ENCODE measurements around the gene PRIM2. TPM values are rescaled to one million over a fixed set of nuclear protein-coding genes. Genes with fewer than 3 reads are reported as not detected.
"Not testable (repeated sequence)": the region's sequence is repeated elsewhere in the genome, so short reads cannot be mapped to it uniquely, and the experiment has no call there.

PRIM2 gene
- total and polyA plus RNA-seq, 2 of the 8 experiments (the other 6 are each of a cell fraction or from before 2014, with no cell fraction given), result 20.8 to 46.8 TPM

DNA sequence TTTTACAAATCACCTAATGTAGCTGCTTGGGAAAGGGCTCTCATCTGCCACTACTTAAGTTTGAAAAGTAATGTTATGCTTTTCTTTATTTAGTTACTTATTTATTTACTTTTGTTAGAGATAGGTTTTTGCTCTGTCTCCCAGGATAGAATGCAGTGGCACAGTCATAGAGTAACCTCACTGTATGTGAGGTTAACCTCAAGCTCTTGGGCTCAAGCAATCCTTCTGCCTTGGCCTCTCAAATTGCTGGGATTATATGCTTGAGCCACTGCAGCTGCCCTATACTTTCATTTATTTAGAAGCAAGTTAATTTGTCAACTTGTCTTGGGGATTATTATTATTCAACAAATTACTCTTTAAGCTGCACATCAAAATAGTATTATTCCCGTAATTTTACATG is 255.4 kb downstream of the PRIM2 start:
- H4K91ac ChIP-seq (replicated peaks; ENCODE audit: insufficient read length, low read length); H3K23me2 ChIP-seq (ENCODE audit: low read depth, low read length); H3K79me2 ChIP-seq (ENCODE audit: control insufficient read depth in 1 of 2, insufficient read depth in 2 of 2, low read length in 2 of 2); H4K20me1 ChIP-seq (replicated peaks in 1 of 2; ENCODE audit: control insufficient read depth in 1 of 2, insufficient read depth in 2 of 2, low read length in 2 of 2); H3K79me1 ChIP-seq (ENCODE audit: low read depth, low read length); H3K9ac ChIP-seq (replicated peaks in 1 of 4; ENCODE audit: extremely low read depth in 1 of 4, low read depth in 3 of 4, low read length in 3 of 4); DNase-seq (ENCODE audit: low read depth in 1 of 2, low spot score in 2 of 2); H3K27ac ChIP-seq (ENCODE audit: low read depth, low read length); H2AK5ac ChIP-seq (ENCODE audit: low read depth, low read length); H3K18ac ChIP-seq (ENCODE audit: extremely low read depth, low read length); H3K4ac ChIP-seq (replicated peaks; ENCODE audit: insufficient read length, low read depth, low read length); H3K36me3 ChIP-seq (ENCODE audit: control insufficient read depth in 2 of 4, insufficient read depth in 4 of 4, low read length in 3 of 4); H2BK120ac ChIP-seq (replicated peaks; ENCODE audit: low read depth, low read length); H3K27me3 ChIP-seq (replicated peaks in 1 of 4; ENCODE audit: control insufficient read depth in 3 of 4, extremely low read depth in 1 of 4, insufficient read depth in 3 of 4, low read length in 3 of 4); CTCF ChIA-PET (ENCODE audit: partially characterized antibody); H3K14ac ChIP-seq (ENCODE audit: insufficient read length); H4K8ac ChIP-seq (ENCODE audit: extremely low read depth, insufficient read depth, low read length); H3K56ac ChIP-seq (replicated peaks; ENCODE audit: insufficient read length, low read depth, low read length); FAIRE-seq; POLR2A ChIA-PET (ENCODE audit: partially characterized antibody); H2BK5ac ChIP-seq (ENCODE audit: low read depth, low read length); H2AFZ ChIP-seq (ENCODE audit: low read length); H3K9me3 ChIP-seq (ENCODE audit: insufficient read depth in 2 of 2, low read depth in 1 of 2, low read length in 1 of 2); H4K5ac ChIP-seq (ENCODE audit: insufficient read length, low read depth, low read length); H3K23ac ChIP-seq (ENCODE audit: insufficient read length); H3K4me2 ChIP-seq (ENCODE audit: insufficient read depth in 1 of 2, low read depth in 2 of 2, low read length in 2 of 2); H2BK12ac ChIP-seq (ENCODE audit: low read depth, low read length); H3K4me3 ChIP-seq (ENCODE audit: extremely low read depth in 1 of 4, insufficient read depth in 2 of 4, low read depth in 3 of 4, low read length in 4 of 4); H3K4me1 ChIP-seq (replicated peaks in 1 of 4; ENCODE audit: control insufficient read depth in 3 of 4, insufficient read depth in 4 of 4, low read length in 3 of 4); H2BK15ac ChIP-seq (ENCODE audit: low read length); H2BK20ac ChIP-seq (ENCODE audit: low read length): not testable (repeated sequence)
- WGBS, 2 experiments (ENCODE audit: extremely low coverage in 1 of 2, insufficient coverage in 1 of 2, insufficient read length in 1 of 2, insufficient replicate concordance in 2 of 2, low coverage in 1 of 2, low lambda C conversion rate in 2 of 2, missing lambda C conversion rate in 1 of 2), result 80% methylated on average over 1 of the region's 1 CpG; no CpG with 5 or more reads in 1 of the 2 experiments

DNA sequence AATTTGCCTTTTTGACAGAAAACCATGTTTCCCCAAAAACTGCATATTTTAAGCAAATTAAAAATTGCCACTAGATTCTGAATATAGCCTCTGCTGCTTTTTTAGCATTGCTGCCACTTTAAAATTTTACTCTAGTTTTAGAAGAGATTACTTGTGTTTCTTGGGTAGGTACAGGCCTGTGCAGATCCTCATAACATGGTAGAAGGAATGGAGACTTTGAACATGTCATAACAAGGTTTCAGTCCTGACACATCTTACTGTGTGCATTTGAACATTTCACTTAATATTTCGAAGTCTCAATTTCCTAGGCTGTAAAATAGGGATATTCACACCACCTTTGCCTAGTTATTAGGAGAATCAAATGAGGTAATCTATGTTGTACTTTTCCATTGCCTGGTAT is 259.6 kb downstream of the PRIM2 start:
- DNase-seq (ENCODE audit: low read depth in 1 of 2, low spot score in 2 of 2); CTCF ChIA-PET (ENCODE audit: partially characterized antibody): not testable (repeated sequence)

More for the DNA sequence above, 259.6 kb downstream of the PRIM2 start:
- H2AFZ ChIP-seq (ENCODE audit: low read length); H3K56ac ChIP-seq (replicated peaks; ENCODE audit: insufficient read length, low read depth, low read length); H4K8ac ChIP-seq (ENCODE audit: extremely low read depth, insufficient read depth, low read length); H3K18ac ChIP-seq (ENCODE audit: extremely low read depth, low read length); H4K5ac ChIP-seq (ENCODE audit: insufficient read length, low read depth, low read length); H3K27me3 ChIP-seq (replicated peaks in 1 of 4; ENCODE audit: control insufficient read depth in 3 of 4, extremely low read depth in 1 of 4, insufficient read depth in 3 of 4, low read length in 3 of 4); H3K14ac ChIP-seq (ENCODE audit: insufficient read length); POLR2A ChIA-PET (ENCODE audit: partially characterized antibody); H3K9me3 ChIP-seq (ENCODE audit: insufficient read depth in 2 of 2, low read depth in 1 of 2, low read length in 1 of 2); H2BK12ac ChIP-seq (ENCODE audit: low read depth, low read length); H3K79me1 ChIP-seq (ENCODE audit: low read depth, low read length); H2BK15ac ChIP-seq (ENCODE audit: low read length); H3K4me1 ChIP-seq (replicated peaks in 1 of 4; ENCODE audit: control insufficient read depth in 3 of 4, insufficient read depth in 4 of 4, low read length in 3 of 4); H3K27ac ChIP-seq (ENCODE audit: low read depth, low read length); H2AK5ac ChIP-seq (ENCODE audit: low read depth, low read length); FAIRE-seq; H2BK5ac ChIP-seq (ENCODE audit: low read depth, low read length); H3K9ac ChIP-seq (replicated peaks in 1 of 4; ENCODE audit: extremely low read depth in 1 of 4, low read depth in 3 of 4, low read length in 3 of 4); H3K79me2 ChIP-seq (ENCODE audit: control insufficient read depth in 1 of 2, insufficient read depth in 2 of 2, low read length in 2 of 2); H3K23ac ChIP-seq (ENCODE audit: insufficient read length); H3K4ac ChIP-seq (replicated peaks; ENCODE audit: insufficient read length, low read depth, low read length); H2BK20ac ChIP-seq (ENCODE audit: low read length); H4K91ac ChIP-seq (replicated peaks; ENCODE audit: insufficient read length, low read length); H3K4me2 ChIP-seq (ENCODE audit: insufficient read depth in 1 of 2, low read depth in 2 of 2, low read length in 2 of 2); H4K20me1 ChIP-seq (replicated peaks in 1 of 2; ENCODE audit: control insufficient read depth in 1 of 2, insufficient read depth in 2 of 2, low read length in 2 of 2); H3K23me2 ChIP-seq (ENCODE audit: low read depth, low read length); H3K36me3 ChIP-seq (ENCODE audit: control insufficient read depth in 2 of 4, insufficient read depth in 4 of 4, low read length in 3 of 4); H3K4me3 ChIP-seq (ENCODE audit: extremely low read depth in 1 of 4, insufficient read depth in 2 of 4, low read depth in 3 of 4, low read length in 4 of 4); H2BK120ac ChIP-seq (replicated peaks; ENCODE audit: low read depth, low read length): not testable (repeated sequence)
- WGBS, 2 experiments (ENCODE audit: extremely low coverage in 1 of 2, insufficient coverage in 1 of 2, insufficient read length in 1 of 2, insufficient replicate concordance in 2 of 2, low coverage in 1 of 2, low lambda C conversion rate in 2 of 2, missing lambda C conversion rate in 1 of 2), result 78% methylated on average over 1 of the region's 1 CpG; no CpG with 5 or more reads in 1 of the 2 experiments

Measured in H1 (cell line).